ENCODE measurements around the gene RPP38.

The RPP38 gene

GRCh38 chr10:15137036-15137359 is 39.8 kb downstream of the RPP38 start:
- no peaks in the 10 kb centered on the region for H4K20me1 ChIP-seq (ENCODE audit: insufficient read depth, low read length)
- H3K9ac ChIP-seq (ENCODE audit: low read depth, low read length), result no peak overlapping the region
- H3K4me3 ChIP-seq (ENCODE audit: low read depth in 1 of 2, low read length in 2 of 2), result no peak overlapping the region
- H3K79me2 ChIP-seq (ENCODE audit: insufficient read depth, low read length), result peaks cover 5% of the 10 kb centered on the region
- DNase-seq, result no peak
- H2AFZ ChIP-seq (ENCODE audit: low read depth, low read length), result no peak overlapping the region
- no peaks in the 10 kb centered on the region for H3K27me3 ChIP-seq (ENCODE audit: insufficient read depth, low read length, poor library complexity)
- H3K4me2 ChIP-seq (ENCODE audit: insufficient read depth, low read length), result no peak overlapping the region
- TF ChIP-seq EZH2 (IDR thresholded peaks at IDR 0.05; ENCODE audit: borderline replicate concordance, low read depth, low read length, severe bottlenecking) (no peak), CTCF (IDR thresholded peaks at IDR 0.05; ENCODE audit: borderline replicate concordance, extremely low read depth, low read length, poor library complexity, severe bottlenecking) (no peak)
- H3K27ac ChIP-seq (ENCODE audit: low read length), result no peak overlapping the region
- ATAC-seq (ENCODE audit: insufficient read depth, low read depth), result no peak
- peaks cover 44% of the 10 kb centered on the region for H3K36me3 ChIP-seq (ENCODE audit: insufficient read depth, low read length)
- H3K9me3 ChIP-seq (ENCODE audit: insufficient read depth, low read length, severe bottlenecking), result no peaks in the 10 kb centered on the region
- peaks cover 22% of the 10 kb centered on the region for H3K4me1 ChIP-seq (ENCODE audit: insufficient read depth, low read length)

GRCh38 chr10:15137636-15138035 is 40.5 kb downstream of the RPP38 start:
- Histone ChIP-seq H3K4me2 (ENCODE audit: insufficient read depth, low read length) (no peak overlapping the region), H3K79me2 (ENCODE audit: insufficient read depth, low read length) (peaks cover 9% of the 10 kb centered on the region), H3K4me3 (ENCODE audit: low read depth in 1 of 2, low read length in 2 of 2) (no peak overlapping the region), H4K20me1 (ENCODE audit: insufficient read depth, low read length) (no peaks in the 10 kb centered on the region), H3K4me1 (ENCODE audit: insufficient read depth, low read length) (peaks cover 29% of the 10 kb centered on the region), H3K9me3 (ENCODE audit: insufficient read depth, low read length, severe bottlenecking) (no peaks in the 10 kb centered on the region), H3K36me3 (ENCODE audit: insufficient read depth, low read length) (peaks cover 40% of the 10 kb centered on the region), H2AFZ (ENCODE audit: low read depth, low read length) (no peak overlapping the region), H3K9ac (ENCODE audit: low read depth, low read length) (no peak overlapping the region), H3K27ac (ENCODE audit: low read length) (no peak overlapping the region), H3K27me3 (ENCODE audit: insufficient read depth, low read length, poor library complexity) (no peaks in the 10 kb centered on the region)
- no peak for TF ChIP-seq CTCF (IDR thresholded peaks at IDR 0.05; ENCODE audit: borderline replicate concordance, extremely low read depth, low read length, poor library complexity, severe bottlenecking)
- TF ChIP-seq EZH2 (IDR thresholded peaks at IDR 0.05; ENCODE audit: borderline replicate concordance, low read depth, low read length, severe bottlenecking), result no peak
- no peak for ATAC-seq (ENCODE audit: insufficient read depth, low read depth)
- DNase-seq, result no peak

- peaks cover 37% of the 10 kb centered on the region for H3K79me2 ChIP-seq (ENCODE audit: insufficient read depth, low read length)
- ATAC-seq (ENCODE audit: insufficient read depth, low read depth), result 0 out of 3 replicates have a peak, but pooled peaks have one; percentile 32
- peak overlapping the region in 1 of 2 experiments; percentile 51; a peak in 2 of 4 replicates for H3K4me3 ChIP-seq (ENCODE audit: low read depth in 1 of 2, low read length in 2 of 2)
Observed at GRCh38 chr10:15140698-15141097, 43.5 kb downstream of the RPP38 start.

More at GRCh38 chr10:15140698-15141097, 43.5 kb downstream of the RPP38 start:
- H3K4me2 ChIP-seq (ENCODE audit: insufficient read depth, low read length), result peak overlapping the region; percentile 67
- peak; percentile 10 for DNase-seq
- peaks cover 9% of the 10 kb centered on the region for H3K36me3 ChIP-seq (ENCODE audit: insufficient read depth, low read length)
- peak overlapping the region; percentile 84 for H3K27ac ChIP-seq (ENCODE audit: low read length)
- H3K9me3 ChIP-seq (ENCODE audit: insufficient read depth, low read length, severe bottlenecking), result no peaks in the 10 kb centered on the region
- H3K4me1 ChIP-seq (ENCODE audit: insufficient read depth, low read length), result peaks cover 39% of the 10 kb centered on the region
- no peak overlapping the region for H2AFZ ChIP-seq (ENCODE audit: low read depth, low read length)
- H3K27me3 ChIP-seq (ENCODE audit: insufficient read depth, low read length, poor library complexity), result no peaks in the 10 kb centered on the region
- no peak for TF ChIP-seq CTCF (IDR thresholded peaks at IDR 0.05; ENCODE audit: borderline replicate concordance, extremely low read depth, low read length, poor library complexity, severe bottlenecking)
- TF ChIP-seq EZH2 (IDR thresholded peaks at IDR 0.05; ENCODE audit: borderline replicate concordance, low read depth, low read length, severe bottlenecking), result no peak
- H4K20me1 ChIP-seq (ENCODE audit: insufficient read depth, low read length), result no peaks in the 10 kb centered on the region
- H3K9ac ChIP-seq (ENCODE audit: low read depth, low read length), result peak overlapping the region; percentile 45
